Measurements from ENCODE around the gene VCPKMT. TPM values are rescaled to one million over a fixed set of nuclear protein-coding genes. Genes with fewer than 3 reads are reported as not detected.

VCPKMT gene
- total RNA-seq, 1 experiment from 2014 or later: 8.2 TPM

GRCh38 chr14:50083467-50084337 is 32.7 kb downstream of the VCPKMT start:
- Histone ChIP-seq H3K27me3 (ENCODE audit: low read length) (no peaks in the 10 kb centered on the region), H3K36me3 (ENCODE audit: low read depth, low read length) (no peaks in the 10 kb centered on the region), H2AFZ (ENCODE audit: low read length) (no peak overlapping the region), H3F3A (ENCODE audit: low read length, unreplicated experiment) (no peaks in the 10 kb centered on the region), H3K9ac (ENCODE audit: low read length) (no peak overlapping the region), H3K4me1 (ENCODE audit: insufficient read depth, low read length) (0 out of 2 replicates have a peak, but pooled peaks cover 4% of the 10 kb centered on the region), H3K79me2 (ENCODE audit: low read length) (no peaks in the 10 kb centered on the region), H4K20me1 (ENCODE audit: low read length) (no peaks in the 10 kb centered on the region), H3K9me2 (replicated peaks; ENCODE audit: low read length) (no peaks in the 10 kb centered on the region), H3K9me3 (ENCODE audit: low read length) (no peaks in the 10 kb centered on the region), H3K4me3 (ENCODE audit: low read length) (no peak overlapping the region), H3K27ac (ENCODE audit: low read length) (no peak overlapping the region), H3K4me2 (ENCODE audit: low read length) (no peak overlapping the region)
- no peak for TF ChIP-seq CTCF (conservative IDR thresholded peaks at IDR 0.05; ENCODE audit: low read depth, low read length)
- ChIA-PET CTCF (no interaction called here), POLR2A (ENCODE audit: unreplicated experiment) (no interaction called here)
- DNase-seq: no peak
- BruUV-seq (replicated peaks): no TSS peak
- intact Hi-C loops (cut with micrococcal nuclease): no loop called here
- no peak for ATAC-seq

GRCh38 chr14:50082784-50083466 is 33.4 kb downstream of the VCPKMT start:
- POLR2A ChIA-PET (ENCODE audit: unreplicated experiment): no interaction called here
- CTCF ChIA-PET: no interaction called here
- H3K4me2 ChIP-seq (ENCODE audit: low read length): no peak overlapping the region

More at GRCh38 chr14:50082784-50083466, 33.4 kb downstream of the VCPKMT start:
- no peak overlapping the region for H2AFZ ChIP-seq (ENCODE audit: low read length)
- H4K20me1 ChIP-seq (ENCODE audit: low read length): no peaks in the 10 kb centered on the region
- intact Hi-C loops (cut with micrococcal nuclease): no loop called here
- no peak for TF ChIP-seq EZH2 (IDR thresholded peaks at IDR 0.05; ENCODE audit: low read length, unreplicated experiment)
- TF ChIP-seq EZH2phosphoT487 (IDR thresholded peaks at IDR 0.05; ENCODE audit: borderline replicate concordance, low read length): no peak
- TF ChIP-seq CTCF (conservative IDR thresholded peaks at IDR 0.05; ENCODE audit: low read depth, low read length): no peak
- 0 out of 2 replicates have a peak, but pooled peaks cover 4% of the 10 kb centered on the region for H3K4me1 ChIP-seq (ENCODE audit: insufficient read depth, low read length)
- H3K36me3 ChIP-seq (ENCODE audit: low read depth, low read length): no peaks in the 10 kb centered on the region
- H3F3A ChIP-seq (ENCODE audit: low read length, unreplicated experiment): no peaks in the 10 kb centered on the region
- no peaks in the 10 kb centered on the region for H3K9me2 ChIP-seq (replicated peaks; ENCODE audit: low read length)
- DNase-seq: no peak
- no peaks in the 10 kb centered on the region for H3K27me3 ChIP-seq (ENCODE audit: low read length)
- no peak overlapping the region for H3K4me3 ChIP-seq (ENCODE audit: low read length)
- no peaks in the 10 kb centered on the region for H3K9me3 ChIP-seq (ENCODE audit: low read length)
- no TSS peak for BruUV-seq (replicated peaks)
- H3K79me2 ChIP-seq (ENCODE audit: low read length): no peaks in the 10 kb centered on the region
- H3K9ac ChIP-seq (ENCODE audit: low read length): no peak overlapping the region
- no peak for ATAC-seq
- H3K27ac ChIP-seq (ENCODE audit: low read length): no peak overlapping the region

Data from PC-3 (cell line).